Parathyroid adenoma (tissue), 2 donors: ENCODE data around the gene ZNF335.

ENCODE experiments used
- H2AFZ ChIP-seq: fragments of 300-600 bp; sonication (generic); one replicate; pipeline ENCODE4 v1.7.0; 2017; ENCODE audit warnings: antibody characterized with exemption, mild to moderate bottlenecking
- H3K27ac ChIP-seq: fragments of 300-600 bp; sonication (generic); one replicate; pipeline ENCODE4 v1.7.0; 2017
- H3K27me3 ChIP-seq: fragments of 300-600 bp; sonication (generic); one replicate; pipeline ENCODE4 v1.7.0; 2017; ENCODE audit warnings: low read length; ENCODE audit not compliant: control insufficient read depth, insufficient read depth
- H3K36me3 ChIP-seq: fragments of 300-600 bp; sonication (generic); one replicate; pipeline ENCODE4 v1.7.0; 2017; ENCODE audit warnings: low read length; ENCODE audit not compliant: control insufficient read depth, insufficient read depth
- H3K4me1 ChIP-seq: fragments of 300-600 bp; sonication (generic); one replicate; pipeline ENCODE4 v1.7.0; 2017; ENCODE audit warnings: control low read depth
- H3K4me2 ChIP-seq: fragments of 300-600 bp; sonication (generic); one replicate; pipeline ENCODE4 v1.7.0; 2017; ENCODE audit warnings: low read length
- H3K4me3 ChIP-seq: fragments of 300-600 bp; sonication (generic); one replicate; pipeline ENCODE4 v1.7.0; 2017; ENCODE audit warnings: low read depth, low read length
- H3K79me2 ChIP-seq: fragments of 300-600 bp; sonication (generic); one replicate; pipeline ENCODE4 v1.7.0; 2017; ENCODE audit warnings: control low read depth
- H3K9ac ChIP-seq: fragments of 300-600 bp; sonication (generic); one replicate; pipeline ENCODE4 v1.7.0; 2017; ENCODE audit warnings: mild to moderate bottlenecking
- H3K9me3 ChIP-seq: fragments of 300-600 bp; sonication (generic); one replicate; pipeline ENCODE4 v1.7.0; 2017; ENCODE audit warnings: low read length; ENCODE audit not compliant: control insufficient read depth
- TF ChIP-seq, protein P1 (sequence below): fragments of 300-600 bp; sonication (generic); IDR thresholded peaks from one replicate; pipeline ENCODE4 v1.7.0; 2017; ENCODE audit warnings: antibody characterized with exemption, mild to moderate bottlenecking
- donor health status: primary hyperparathyroidism.

The ZNF335 gene

DNA sequence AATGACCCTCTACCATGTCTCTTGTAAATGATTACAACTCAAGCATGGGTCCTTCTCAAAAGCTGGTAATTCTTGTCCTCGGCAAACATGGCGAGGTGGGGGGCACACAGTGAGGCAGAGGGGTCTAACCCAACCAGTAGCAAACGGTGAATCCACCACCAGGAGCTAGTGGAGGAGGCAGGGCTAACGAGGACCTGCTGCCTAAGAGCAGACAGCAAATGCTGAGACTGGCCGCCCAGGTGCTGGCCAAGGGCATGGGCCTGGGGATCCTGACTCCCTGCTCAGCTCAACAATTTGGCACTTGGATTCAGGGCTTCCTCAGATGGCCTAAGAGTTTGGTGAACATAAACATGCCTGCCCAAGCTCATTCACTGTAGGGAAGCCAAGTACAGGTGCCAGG, 19.1 kb downstream of the ZNF335 start:
- Histone ChIP-seq H3K4me3 (no peak overlapping the region), H3K9me3 (no peaks in the 10 kb centered on the region), H3K27ac (no peak overlapping the region), H3K9ac (no peak overlapping the region), H2AFZ (no peak overlapping the region), H3K4me2 (no peak overlapping the region), H3K36me3 (no peaks in the 10 kb centered on the region), H3K79me2 (no peaks in the 10 kb centered on the region), H3K4me1 (no peaks in the 10 kb centered on the region), H3K27me3 (no peaks in the 10 kb centered on the region)
- TF ChIP-seq, protein P1, sequence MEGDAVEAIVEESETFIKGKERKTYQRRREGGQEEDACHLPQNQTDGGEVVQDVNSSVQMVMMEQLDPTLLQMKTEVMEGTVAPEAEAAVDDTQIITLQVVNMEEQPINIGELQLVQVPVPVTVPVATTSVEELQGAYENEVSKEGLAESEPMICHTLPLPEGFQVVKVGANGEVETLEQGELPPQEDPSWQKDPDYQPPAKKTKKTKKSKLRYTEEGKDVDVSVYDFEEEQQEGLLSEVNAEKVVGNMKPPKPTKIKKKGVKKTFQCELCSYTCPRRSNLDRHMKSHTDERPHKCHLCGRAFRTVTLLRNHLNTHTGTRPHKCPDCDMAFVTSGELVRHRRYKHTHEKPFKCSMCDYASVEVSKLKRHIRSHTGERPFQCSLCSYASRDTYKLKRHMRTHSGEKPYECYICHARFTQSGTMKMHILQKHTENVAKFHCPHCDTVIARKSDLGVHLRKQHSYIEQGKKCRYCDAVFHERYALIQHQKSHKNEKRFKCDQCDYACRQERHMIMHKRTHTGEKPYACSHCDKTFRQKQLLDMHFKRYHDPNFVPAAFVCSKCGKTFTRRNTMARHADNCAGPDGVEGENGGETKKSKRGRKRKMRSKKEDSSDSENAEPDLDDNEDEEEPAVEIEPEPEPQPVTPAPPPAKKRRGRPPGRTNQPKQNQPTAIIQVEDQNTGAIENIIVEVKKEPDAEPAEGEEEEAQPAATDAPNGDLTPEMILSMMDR = no peak

DNA sequence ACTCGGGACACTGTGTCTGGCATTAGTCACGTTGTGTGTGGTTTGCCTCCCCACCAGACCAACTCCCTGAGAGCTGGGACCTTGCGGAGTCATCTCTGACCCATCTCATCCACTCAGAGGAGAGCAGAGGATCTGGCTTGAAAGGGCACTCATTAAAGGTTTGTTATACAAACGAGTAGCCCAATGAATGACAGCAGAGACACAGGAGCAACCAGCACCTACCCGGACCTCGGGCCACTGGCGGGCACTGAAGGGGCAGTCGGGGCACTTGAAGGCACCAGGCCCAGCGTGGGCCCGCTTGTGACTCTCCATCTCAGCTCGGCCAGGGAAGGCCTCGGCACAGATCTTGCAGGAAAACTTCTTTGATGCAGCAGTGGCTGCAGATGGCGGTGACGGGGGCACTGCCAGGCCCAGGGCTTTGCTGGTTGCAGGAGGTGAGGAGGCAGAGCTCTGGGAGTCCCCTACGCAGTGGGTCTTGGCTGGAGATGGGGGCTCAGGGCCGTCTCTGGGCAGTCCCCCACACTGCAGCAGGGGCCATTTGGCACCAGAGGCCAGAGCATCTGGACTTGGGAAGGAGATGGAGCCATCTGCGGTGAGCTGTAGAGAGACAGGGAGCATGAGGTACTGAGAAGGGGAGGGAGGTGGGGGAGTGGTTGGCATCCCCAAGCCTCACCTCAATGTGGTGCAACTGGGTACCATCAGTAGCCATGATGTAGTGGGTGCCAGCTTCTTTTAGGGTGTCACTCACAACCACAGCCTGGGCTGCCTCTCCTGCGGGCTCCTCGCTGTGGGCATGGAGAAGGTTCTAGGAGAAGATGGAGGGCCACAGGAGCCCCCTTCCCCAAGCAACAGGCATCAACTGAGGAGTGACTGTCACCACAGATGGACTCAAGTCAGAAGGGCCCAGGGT, 19.8 kb downstream of the ZNF335 start:
- no peak overlapping the region for H2AFZ ChIP-seq
- no peak overlapping the region for H3K4me3 ChIP-seq
- no peak overlapping the region for H3K9ac ChIP-seq
- H3K79me2 ChIP-seq = no peaks in the 10 kb centered on the region
- H3K4me2 ChIP-seq = no peak overlapping the region
- no peak overlapping the region for H3K27ac ChIP-seq
- no peaks in the 10 kb centered on the region for H3K9me3 ChIP-seq
- no peaks in the 10 kb centered on the region for H3K27me3 ChIP-seq
- no peaks in the 10 kb centered on the region for H3K4me1 ChIP-seq
- TF ChIP-seq, protein P1 = no peak
- no peaks in the 10 kb centered on the region for H3K36me3 ChIP-seq

- Histone ChIP-seq H3K36me3 (no peaks in the 10 kb centered on the region), H3K4me1 (no peaks in the 10 kb centered on the region), H3K27me3 (no peaks in the 10 kb centered on the region), H3K4me3 (no peak overlapping the region), H2AFZ (no peak overlapping the region), H3K9ac (no peak overlapping the region), H3K27ac (no peak overlapping the region), H3K4me2 (no peak overlapping the region), H3K79me2 (no peaks in the 10 kb centered on the region), H3K9me3 (no peaks in the 10 kb centered on the region)
- TF ChIP-seq, protein P1 = no peak
Measured at GRCh38 chr20:45950330-45950646, 21.7 kb downstream of the ZNF335 start.

DNA sequence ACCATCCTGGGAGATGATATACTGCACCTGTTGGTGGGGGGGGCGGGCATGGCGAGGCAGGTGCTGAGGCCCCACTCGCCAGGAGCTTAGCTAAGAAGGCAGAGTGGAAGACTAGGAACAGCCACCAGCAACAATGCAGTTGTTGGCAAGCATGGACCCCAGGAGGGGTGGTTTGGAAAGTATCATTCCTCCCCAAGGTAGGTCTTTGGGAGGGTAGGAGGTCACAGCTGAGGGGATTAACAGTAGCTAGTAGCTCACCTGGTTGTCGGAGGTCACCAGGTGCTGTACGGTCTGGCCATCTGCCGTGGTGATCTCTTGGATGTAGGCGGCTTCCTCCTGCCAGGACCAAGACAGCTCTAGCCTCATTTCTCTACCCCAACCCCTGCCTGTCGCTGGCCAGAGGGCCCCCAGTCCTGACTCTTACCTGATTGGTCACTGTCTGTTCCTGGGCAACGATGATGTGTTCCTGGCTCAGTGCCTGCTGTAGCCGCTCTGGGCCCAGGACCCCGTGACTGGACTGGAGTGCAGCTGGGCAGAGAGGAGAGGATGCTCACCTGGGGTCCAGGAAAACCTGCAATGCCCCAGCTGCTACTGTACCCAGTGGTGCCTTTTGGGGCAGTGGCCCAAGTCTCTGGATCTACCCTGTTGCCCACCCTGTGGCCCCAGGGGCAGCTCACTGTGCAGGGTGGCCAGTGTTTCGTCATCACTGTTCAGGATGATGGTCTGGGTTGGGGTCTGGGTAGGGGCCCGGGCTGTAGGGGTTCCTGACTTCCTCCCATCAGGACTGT, 22.3 kb downstream of the ZNF335 start:
- no peak overlapping the region for H3K4me3 ChIP-seq
- H3K79me2 ChIP-seq = no peaks in the 10 kb centered on the region
- no peak overlapping the region for H3K9ac ChIP-seq
- H3K36me3 ChIP-seq = no peaks in the 10 kb centered on the region
- H3K27me3 ChIP-seq = no peaks in the 10 kb centered on the region
- H3K4me2 ChIP-seq = no peak overlapping the region
- no peak overlapping the region for H3K27ac ChIP-seq
- no peaks in the 10 kb centered on the region for H3K4me1 ChIP-seq
- TF ChIP-seq, protein P1 = no peak
- H3K9me3 ChIP-seq = no peaks in the 10 kb centered on the region
- no peak overlapping the region for H2AFZ ChIP-seq
